ENCODE data around the gene KCP. TPM values are rescaled to one million over a fixed set of nuclear protein-coding genes. Genes with fewer than 3 reads are reported as not detected.

The KCP gene
- total and polyA plus RNA-seq, 2 of the 13 experiments (the other 11 are each of a cell fraction or from before 2014, with no cell fraction given), result 0.37 to 1.0 TPM

DNA sequence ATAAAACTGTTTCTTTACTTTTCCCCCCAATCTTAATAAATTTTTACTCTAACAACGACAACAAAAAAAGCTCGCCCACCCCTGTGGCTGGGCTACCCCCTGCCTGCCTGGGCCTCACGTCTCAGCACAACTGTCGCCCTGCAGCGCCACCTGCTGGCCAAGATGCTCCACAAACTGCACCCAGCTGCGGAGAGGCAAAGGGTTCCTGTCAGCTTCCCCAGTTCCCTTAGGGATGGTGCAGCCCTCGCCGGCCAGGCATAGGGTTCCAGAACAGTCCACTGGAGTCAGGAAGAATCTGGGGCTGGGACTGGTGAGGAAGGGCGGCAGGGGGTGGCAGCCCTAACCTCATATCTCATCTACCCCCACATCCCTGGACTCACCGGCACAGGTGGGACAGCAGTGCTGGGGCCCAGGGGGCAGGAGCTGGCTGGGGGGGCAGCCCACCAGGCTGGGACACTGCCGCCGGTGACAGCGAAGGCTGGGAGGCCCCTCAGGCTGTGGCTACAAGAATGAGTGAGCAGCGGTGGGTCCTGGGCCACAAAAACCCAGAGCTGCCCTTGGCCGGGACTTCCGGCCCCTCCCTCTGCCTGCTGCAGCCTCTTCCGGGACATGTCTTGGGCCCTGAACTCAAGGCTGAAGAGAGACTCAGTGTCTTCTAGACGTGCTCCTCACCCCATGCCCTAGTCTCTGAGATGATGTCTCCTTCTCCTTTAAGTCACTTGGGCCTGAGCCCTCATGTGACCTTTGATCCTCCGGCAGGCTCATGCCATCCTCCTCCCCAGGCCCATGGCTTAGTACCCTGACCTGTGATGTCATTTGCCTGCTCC, 26.7 kb downstream of the KCP start (continued):
- TF ChIP-seq DNMT1 (CRISPR knock-in tag; IDR thresholded peaks at IDR 0.05) (no peak), JUNB (CRISPR knock-in tag; IDR thresholded peaks at IDR 0.05; ENCODE audit: borderline replicate concordance) (no peak), ZBTB7A (CRISPR knock-in tag; IDR thresholded peaks at IDR 0.05) (peak; percentile 50; the same call in 1 of the 2 replicates), HNRNPL (IDR thresholded peaks at IDR 0.05; ENCODE audit: low read depth, low read length) (0 out of 2 replicates have a peak, but pooled peaks have one; percentile 63), SIX4 (CRISPR knock-in tag; IDR thresholded peaks at IDR 0.05) (no peak), ZNF501 (CRISPR knock-in tag; IDR thresholded peaks at IDR 0.05) (peak; percentile 70; the same call in 1 of the 2 replicates), ELF1 (CRISPR knock-in tag; IDR thresholded peaks at IDR 0.05) (peak; percentile 61), ZNF557 (CRISPR knock-in tag; IDR thresholded peaks at IDR 0.05) (no peak), JDP2 (CRISPR knock-in tag; IDR thresholded peaks at IDR 0.05; ENCODE audit: borderline replicate concordance) (no peak), SOX13 (IDR thresholded peaks at IDR 0.05) (no peak), SOX13 (CRISPR knock-in tag; conservative IDR thresholded peaks at IDR 0.05 in 1 of 2, IDR thresholded peaks at IDR 0.05 in 1 of 2) (no peak), KLF6 (CRISPR knock-in tag; IDR thresholded peaks at IDR 0.05) (no peak), ZSCAN22 (CRISPR knock-in tag; IDR thresholded peaks at IDR 0.05) (no peak), NFIC (IDR thresholded peaks at IDR 0.05; ENCODE audit: low read length) (no peak)
- TF ChIP-seq, protein P1, sequence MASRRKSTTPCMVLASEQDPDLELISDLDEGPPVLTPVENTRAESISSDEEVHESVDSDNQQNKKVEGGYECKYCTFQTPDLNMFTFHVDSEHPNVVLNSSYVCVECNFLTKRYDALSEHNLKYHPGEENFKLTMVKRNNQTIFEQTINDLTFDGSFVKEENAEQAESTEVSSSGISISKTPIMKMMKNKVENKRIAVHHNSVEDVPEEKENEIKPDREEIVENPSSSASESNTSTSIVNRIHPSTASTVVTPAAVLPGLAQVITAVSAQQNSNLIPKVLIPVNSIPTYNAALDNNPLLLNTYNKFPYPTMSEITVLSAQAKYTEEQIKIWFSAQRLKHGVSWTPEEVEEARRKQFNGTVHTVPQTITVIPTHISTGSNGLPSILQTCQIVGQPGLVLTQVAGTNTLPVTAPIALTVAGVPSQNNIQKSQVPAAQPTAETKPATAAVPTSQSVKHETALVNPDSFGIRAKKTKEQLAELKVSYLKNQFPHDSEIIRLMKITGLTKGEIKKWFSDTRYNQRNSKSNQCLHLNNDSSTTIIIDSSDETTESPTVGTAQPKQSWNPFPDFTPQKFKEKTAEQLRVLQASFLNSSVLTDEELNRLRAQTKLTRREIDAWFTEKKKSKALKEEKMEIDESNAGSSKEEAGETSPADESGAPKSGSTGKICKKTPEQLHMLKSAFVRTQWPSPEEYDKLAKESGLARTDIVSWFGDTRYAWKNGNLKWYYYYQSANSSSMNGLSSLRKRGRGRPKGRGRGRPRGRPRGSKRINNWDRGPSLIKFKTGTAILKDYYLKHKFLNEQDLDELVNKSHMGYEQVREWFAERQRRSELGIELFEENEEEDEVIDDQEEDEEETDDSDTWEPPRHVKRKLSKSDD (CRISPR knock-in tag; IDR thresholded peaks at IDR 0.05; ENCODE audit: low read depth), result 0 out of 2 replicates have a peak, but pooled peaks have one; percentile 37
- TF ChIP-seq, protein P2, sequence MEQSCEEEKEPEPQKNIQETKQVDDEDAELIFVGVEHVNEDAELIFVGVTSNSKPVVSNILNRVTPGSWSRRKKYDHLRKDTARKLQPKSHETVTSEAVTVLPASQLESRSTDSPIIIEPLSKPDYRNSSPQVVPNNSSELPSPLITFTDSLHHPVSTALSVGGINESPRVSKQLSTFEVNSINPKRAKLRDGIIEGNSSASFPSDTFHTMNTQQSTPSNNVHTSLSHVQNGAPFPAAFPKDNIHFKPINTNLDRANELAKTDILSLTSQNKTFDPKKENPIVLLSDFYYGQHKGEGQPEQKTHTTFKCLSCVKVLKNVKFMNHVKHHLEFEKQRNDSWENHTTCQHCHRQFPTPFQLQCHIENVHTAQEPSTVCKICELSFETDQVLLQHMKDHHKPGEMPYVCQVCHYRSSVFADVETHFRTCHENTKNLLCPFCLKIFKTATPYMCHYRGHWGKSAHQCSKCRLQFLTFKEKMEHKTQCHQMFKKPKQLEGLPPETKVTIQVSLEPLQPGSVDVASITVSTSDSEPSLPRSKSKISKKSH (CRISPR knock-in tag; IDR thresholded peaks at IDR 0.05; ENCODE audit: borderline replicate concordance), result no peak; the same call in 1 of the 2 replicates
- TF ChIP-seq, protein P3, sequence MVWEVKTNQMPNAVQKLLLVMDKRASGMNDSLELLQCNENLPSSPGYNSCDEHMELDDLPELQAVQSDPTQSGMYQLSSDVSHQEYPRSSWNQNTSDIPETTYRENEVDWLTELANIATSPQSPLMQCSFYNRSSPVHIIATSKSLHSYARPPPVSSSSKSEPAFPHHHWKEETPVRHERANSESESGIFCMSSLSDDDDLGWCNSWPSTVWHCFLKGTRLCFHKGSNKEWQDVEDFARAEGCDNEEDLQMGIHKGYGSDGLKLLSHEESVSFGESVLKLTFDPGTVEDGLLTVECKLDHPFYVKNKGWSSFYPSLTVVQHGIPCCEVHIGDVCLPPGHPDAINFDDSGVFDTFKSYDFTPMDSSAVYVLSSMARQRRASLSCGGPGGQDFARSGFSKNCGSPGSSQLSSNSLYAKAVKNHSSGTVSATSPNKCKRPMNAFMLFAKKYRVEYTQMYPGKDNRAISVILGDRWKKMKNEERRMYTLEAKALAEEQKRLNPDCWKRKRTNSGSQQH (CRISPR knock-in tag; IDR thresholded peaks at IDR 0.05; ENCODE audit: low read depth), result 0 out of 2 replicates have a peak, but pooled peaks have one; percentile 62
- TF ChIP-seq, protein P4, sequence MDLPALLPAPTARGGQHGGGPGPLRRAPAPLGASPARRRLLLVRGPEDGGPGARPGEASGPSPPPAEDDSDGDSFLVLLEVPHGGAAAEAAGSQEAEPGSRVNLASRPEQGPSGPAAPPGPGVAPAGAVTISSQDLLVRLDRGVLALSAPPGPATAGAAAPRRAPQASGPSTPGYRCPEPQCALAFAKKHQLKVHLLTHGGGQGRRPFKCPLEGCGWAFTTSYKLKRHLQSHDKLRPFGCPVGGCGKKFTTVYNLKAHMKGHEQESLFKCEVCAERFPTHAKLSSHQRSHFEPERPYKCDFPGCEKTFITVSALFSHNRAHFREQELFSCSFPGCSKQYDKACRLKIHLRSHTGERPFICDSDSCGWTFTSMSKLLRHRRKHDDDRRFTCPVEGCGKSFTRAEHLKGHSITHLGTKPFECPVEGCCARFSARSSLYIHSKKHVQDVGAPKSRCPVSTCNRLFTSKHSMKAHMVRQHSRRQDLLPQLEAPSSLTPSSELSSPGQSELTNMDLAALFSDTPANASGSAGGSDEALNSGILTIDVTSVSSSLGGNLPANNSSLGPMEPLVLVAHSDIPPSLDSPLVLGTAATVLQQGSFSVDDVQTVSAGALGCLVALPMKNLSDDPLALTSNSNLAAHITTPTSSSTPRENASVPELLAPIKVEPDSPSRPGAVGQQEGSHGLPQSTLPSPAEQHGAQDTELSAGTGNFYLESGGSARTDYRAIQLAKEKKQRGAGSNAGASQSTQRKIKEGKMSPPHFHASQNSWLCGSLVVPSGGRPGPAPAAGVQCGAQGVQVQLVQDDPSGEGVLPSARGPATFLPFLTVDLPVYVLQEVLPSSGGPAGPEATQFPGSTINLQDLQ (CRISPR knock-in tag; IDR thresholded peaks at IDR 0.05), result no peak
- TF ChIP-seq, protein P5, sequence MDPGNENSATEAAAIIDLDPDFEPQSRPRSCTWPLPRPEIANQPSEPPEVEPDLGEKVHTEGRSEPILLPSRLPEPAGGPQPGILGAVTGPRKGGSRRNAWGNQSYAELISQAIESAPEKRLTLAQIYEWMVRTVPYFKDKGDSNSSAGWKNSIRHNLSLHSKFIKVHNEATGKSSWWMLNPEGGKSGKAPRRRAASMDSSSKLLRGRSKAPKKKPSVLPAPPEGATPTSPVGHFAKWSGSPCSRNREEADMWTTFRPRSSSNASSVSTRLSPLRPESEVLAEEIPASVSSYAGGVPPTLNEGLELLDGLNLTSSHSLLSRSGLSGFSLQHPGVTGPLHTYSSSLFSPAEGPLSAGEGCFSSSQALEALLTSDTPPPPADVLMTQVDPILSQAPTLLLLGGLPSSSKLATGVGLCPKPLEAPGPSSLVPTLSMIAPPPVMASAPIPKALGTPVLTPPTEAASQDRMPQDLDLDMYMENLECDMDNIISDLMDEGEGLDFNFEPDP (CRISPR knock-in tag; conservative IDR thresholded peaks at IDR 0.05), result no peak
